CD14-positive monocyte (primary cell): Measurements from ENCODE around the gene CACNA1C. TPM values are rescaled to one million over a fixed set of nuclear protein-coding genes. Genes with fewer than 3 reads are reported as not detected.

Source experiments
- DNase-seq, 3 donors: peaks; one replicate each; pipeline ENCODE4 v3.0.0-alpha.2; 2011 to 2022
- H2AFZ ChIP-seq: 2 replicates; pipeline ENCODE4 v1.6.0; 2012; ENCODE audit warnings: mild to moderate bottlenecking, low read depth, low read length, inconsistent platforms; ENCODE audit not compliant: insufficient read depth, poor library complexity, severe bottlenecking
- H3K27ac ChIP-seq, 2 donors: 1 replicate in 1 of 2; 2 replicates in 1 of 2; pipeline ENCODE4 v1.5.1; 2012 to 2013; ENCODE audit warnings: low read length in 2 of 2, control low read depth in 1 of 2, inconsistent platforms in 1 of 2, low read depth in 1 of 2, mild to moderate bottlenecking in 1 of 2
- H3K27me3 ChIP-seq, 2 donors: one replicate each; pipeline versions ENCODE4 v1.6.0 to v1.6.1; 2011 to 2013; ENCODE audit warnings: low read length in 2 of 2; ENCODE audit not compliant: control insufficient read depth in 2 of 2, insufficient read depth in 2 of 2
- H3K36me3 ChIP-seq, 2 donors: replicated peaks in 1 of 2; 1 replicate in 1 of 2; 2 replicates in 1 of 2; pipeline versions ENCODE4 v1.5.1 to v1.6.1; 2012 to 2013; ENCODE audit warnings: low read length in 2 of 2, control low read depth in 1 of 2, inconsistent platforms in 1 of 2, mild to moderate bottlenecking in 1 of 2; ENCODE audit not compliant: insufficient read depth in 2 of 2, control insufficient read depth in 1 of 2
- H3K4me1 ChIP-seq, 2 donors: 1 replicate in 1 of 2; 2 replicates in 1 of 2; pipeline versions ENCODE4 v1.5.1 to v1.6.1; 2012 to 2013; ENCODE audit warnings: low read length in 2 of 2, control low read depth in 1 of 2, inconsistent platforms in 1 of 2, mild to moderate bottlenecking in 1 of 2, moderate library complexity in 1 of 2; ENCODE audit not compliant: insufficient read depth in 2 of 2, control insufficient read depth in 1 of 2
- H3K4me2 ChIP-seq: replicated peaks from 2 replicates; pipeline ENCODE3; 2012; ENCODE audit warnings: low read length, moderate library complexity, mild to moderate bottlenecking; ENCODE audit not compliant: poor library complexity, severe bottlenecking; ENCODE audit errors: extremely low read depth
- H3K4me3 ChIP-seq, 3 experiments: fragments of 200-600 bp in 1 of 3; sonication (generic) in 1 of 3; replicated peaks in 1 of 3; 1 replicate in 2 of 3; 2 replicates in 1 of 3; pipeline ENCODE4 v1.5.1; 2011 to 2013; ENCODE audit warnings: low read length in 3 of 3, mild to moderate bottlenecking in 3 of 3, control low read depth in 2 of 3, low read depth in 2 of 3, inconsistent platforms in 1 of 3, moderate library complexity in 1 of 3
- H3K79me2 ChIP-seq: 2 replicates; pipeline ENCODE4 v1.6.0; 2012; ENCODE audit warnings: mild to moderate bottlenecking, control low read depth, inconsistent platforms, low read length, moderate library complexity; ENCODE audit not compliant: insufficient read depth
- H3K9ac ChIP-seq: 2 replicates; pipeline ENCODE4 v1.6.0; 2017; ENCODE audit warnings: low read length, mild to moderate bottlenecking; ENCODE audit not compliant: insufficient read depth, poor library complexity, severe bottlenecking
- H3K9me3 ChIP-seq, 2 donors: replicated peaks in 1 of 2; 1 replicate in 1 of 2; 2 replicates in 1 of 2; pipeline versions ENCODE4 v1.5.1 to v1.6.1; 2012 to 2013; ENCODE audit warnings: low read length in 2 of 2, control low read depth in 1 of 2; ENCODE audit not compliant: control insufficient read depth in 1 of 2, insufficient read depth in 1 of 2
- H4K20me1 ChIP-seq: 2 replicates; pipeline ENCODE4 v1.6.0; 2012; ENCODE audit warnings: mild to moderate bottlenecking, low read length, control low read depth, moderate library complexity; ENCODE audit not compliant: insufficient read depth
- H3K27ac Mint-ChIP-seq, 7 donors: one replicate each; pipeline ENCODE4 v1.8.0; 2020; ENCODE audit warnings: mild to moderate bottlenecking in 7 of 7, mixed read lengths in 7 of 7, moderate library complexity in 6 of 7, inconsistent platforms in 2 of 7
- H3K27me3 Mint-ChIP-seq, 3 donors: one replicate each; pipeline ENCODE4 v1.8.0; 2021 to 2022; ENCODE audit warnings: low read depth in 3 of 3, mild to moderate bottlenecking in 3 of 3, mixed read lengths in 3 of 3, moderate library complexity in 3 of 3, inconsistent platforms in 1 of 3
- H3K36me3 Mint-ChIP-seq, 2 donors: one replicate each; pipeline ENCODE4 v1.8.0; 2020; ENCODE audit warnings: mixed read lengths in 2 of 2, inconsistent platforms in 1 of 2, mild to moderate bottlenecking in 1 of 2
- H3K4me1 Mint-ChIP-seq: one replicate; pipeline ENCODE4 v1.8.0; 2020; ENCODE audit warnings: mild to moderate bottlenecking, mixed read lengths
- H3K4me3 Mint-ChIP-seq, 2 donors: one replicate each; pipeline ENCODE4 v1.8.0; 2020; ENCODE audit warnings: mild to moderate bottlenecking in 2 of 2, mixed read lengths in 2 of 2, moderate library complexity in 1 of 2
- H3K9me3 Mint-ChIP-seq, 7 donors: one replicate each; pipeline ENCODE4 v1.8.0; 2020 to 2022; ENCODE audit warnings: mixed read lengths in 7 of 7, mild to moderate bottlenecking in 6 of 7, moderate library complexity in 6 of 7, inconsistent platforms in 2 of 7
- WGBS: methylation state at CpG from one replicate; pipeline ENCODE4 v1.1.5; 2013; ENCODE audit warnings: missing lambda C conversion rate; ENCODE audit not compliant: insufficient coverage; 5-methylcytosine and 5-hydroxymethylcytosine counted together
- intact Hi-C, 2 donors: fragments of 100-400 bp; cut with micrococcal nuclease; formaldehyde crosslinking; loops; one replicate each; pipeline versions ENCODE4 v1.15.0 to v1.15.1; 2023
- polyA plus RNA-seq, 3 donors: library from polyadenylated mRNA; depleted of rRNA in 1 of 3; unstranded in 2 of 3; stranded (reverse) in 1 of 3; fragments of 300-500 nt in 2 of 3; fragments of >200 nt in 1 of 3; fragmentation: Illumina TruSeq in 2 of 3; gene quantifications; 1 replicate in 2 of 3; 2 replicates in 1 of 3; pipeline ENCODE4 v1.2.3, GENCODE V29; 2012 to 2021
- TF ChIP-seq, protein P1 (sequence below): fragments of 200-600 bp; IDR thresholded peaks from one replicate; pipeline ENCODE4 v1.8.0; 2022; ENCODE audit warnings: antibody characterized with exemption, mild to moderate bottlenecking

Gene CACNA1C
- polyA plus RNA-seq, 3 donors, result not detected

DNA sequence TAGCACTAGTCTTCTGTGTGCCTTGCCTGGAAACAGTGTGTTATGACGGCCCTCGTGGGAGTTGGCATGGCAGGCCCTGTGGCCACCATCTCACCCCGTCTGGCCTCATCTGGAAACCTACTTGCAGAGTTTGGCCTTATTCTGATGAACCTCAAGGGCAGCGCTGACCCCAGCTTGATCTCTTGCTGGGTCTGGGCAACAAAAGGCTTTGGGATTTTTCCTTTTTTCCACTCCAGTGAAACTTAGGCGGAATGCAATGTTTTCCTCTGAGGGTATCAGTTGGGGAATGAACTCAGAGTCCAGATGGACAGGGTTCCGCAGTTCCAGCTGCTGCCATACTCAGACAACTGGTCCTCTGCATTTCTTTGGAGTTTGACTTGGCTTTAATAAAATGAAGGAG is 15.9 kb downstream of the CACNA1C start:
- H3K27me3 ChIP-seq, result peaks cover 0 to 2% of the 10 kb centered on the region in 2 donors
- no peak overlapping the region for H3K4me2 ChIP-seq
- 99% methylated on average over 6 of the region's 6 CpGs for WGBS
- H2AFZ ChIP-seq, result no peak overlapping the region
- Mint-ChIP-seq H3K4me3 (no peak overlapping the region), H3K27ac (no peak overlapping the region), H3K4me1 (peaks cover 10% of the 10 kb centered on the region), H3K36me3 (peaks cover 0 to 3% of the 10 kb centered on the region in 2 donors), H3K9me3 (peaks cover 14 to 33% (median 27%) of the 10 kb centered on the region in 7 donors), H3K27me3 (peaks cover 2 to 13% (median 5%) of the 10 kb centered on the region in 3 donors)
- peaks cover 8 to 9% of the 10 kb centered on the region in 2 donors for H3K4me1 ChIP-seq
- no peak overlapping the region for H3K9ac ChIP-seq
- intact Hi-C loops, result no loop called here
- DNase-seq, result no peak
- no peak overlapping the region for H3K27ac ChIP-seq
- no peaks in the 10 kb centered on the region for H3K79me2 ChIP-seq
- no peak overlapping the region for H3K4me3 ChIP-seq
- H3K36me3 ChIP-seq, result no peaks in the 10 kb centered on the region
- TF ChIP-seq, protein P1, sequence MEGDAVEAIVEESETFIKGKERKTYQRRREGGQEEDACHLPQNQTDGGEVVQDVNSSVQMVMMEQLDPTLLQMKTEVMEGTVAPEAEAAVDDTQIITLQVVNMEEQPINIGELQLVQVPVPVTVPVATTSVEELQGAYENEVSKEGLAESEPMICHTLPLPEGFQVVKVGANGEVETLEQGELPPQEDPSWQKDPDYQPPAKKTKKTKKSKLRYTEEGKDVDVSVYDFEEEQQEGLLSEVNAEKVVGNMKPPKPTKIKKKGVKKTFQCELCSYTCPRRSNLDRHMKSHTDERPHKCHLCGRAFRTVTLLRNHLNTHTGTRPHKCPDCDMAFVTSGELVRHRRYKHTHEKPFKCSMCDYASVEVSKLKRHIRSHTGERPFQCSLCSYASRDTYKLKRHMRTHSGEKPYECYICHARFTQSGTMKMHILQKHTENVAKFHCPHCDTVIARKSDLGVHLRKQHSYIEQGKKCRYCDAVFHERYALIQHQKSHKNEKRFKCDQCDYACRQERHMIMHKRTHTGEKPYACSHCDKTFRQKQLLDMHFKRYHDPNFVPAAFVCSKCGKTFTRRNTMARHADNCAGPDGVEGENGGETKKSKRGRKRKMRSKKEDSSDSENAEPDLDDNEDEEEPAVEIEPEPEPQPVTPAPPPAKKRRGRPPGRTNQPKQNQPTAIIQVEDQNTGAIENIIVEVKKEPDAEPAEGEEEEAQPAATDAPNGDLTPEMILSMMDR, result no peak
- no peaks in the 10 kb centered on the region for H4K20me1 ChIP-seq
- H3K9me3 ChIP-seq, result peaks cover 24 to 28% of the 10 kb centered on the region in 2 donors

DNA sequence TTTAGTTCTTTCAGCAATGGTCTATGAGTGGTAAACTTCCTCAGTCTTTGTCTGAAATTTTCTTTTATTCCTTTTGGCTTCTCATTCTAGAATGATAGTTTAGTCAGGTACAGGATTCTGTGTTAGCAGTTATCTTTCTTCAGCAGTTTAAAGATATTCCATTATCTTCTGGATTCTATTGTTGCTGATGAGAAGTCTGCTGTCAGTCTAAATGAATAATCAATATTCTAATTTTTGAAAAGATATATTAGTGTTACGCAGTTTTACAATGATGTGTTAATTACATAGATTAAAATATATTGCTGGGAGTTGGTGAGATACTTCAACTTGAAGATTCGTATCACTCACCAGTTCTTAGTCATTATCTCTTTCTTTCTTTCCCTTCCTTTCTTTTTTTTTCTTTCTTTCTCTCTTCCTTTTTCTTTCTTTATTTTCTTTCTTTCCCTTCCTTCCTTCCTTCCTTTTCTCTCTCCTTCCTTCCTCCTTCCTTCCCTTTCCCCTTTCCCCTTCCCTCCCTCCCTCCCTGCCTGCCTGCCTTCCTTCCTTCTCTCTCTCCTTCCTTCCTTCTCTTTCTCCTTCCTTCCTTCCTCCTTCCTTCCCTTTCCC is 17.8 kb downstream of the CACNA1C start:
- H3K9me3 ChIP-seq, result peaks cover 24 to 28% of the 10 kb centered on the region in 2 donors
- no peak overlapping the region for H3K27ac Mint-ChIP-seq
- no peak overlapping the region for H3K27ac ChIP-seq
- H2AFZ ChIP-seq, result no peak overlapping the region
- no peaks in the 10 kb centered on the region for H3K36me3 ChIP-seq
- no peak overlapping the region for H3K4me3 ChIP-seq
- TF ChIP-seq, protein P1, result no peak
- H4K20me1 ChIP-seq, result no peaks in the 10 kb centered on the region
- H3K4me3 Mint-ChIP-seq, result no peak overlapping the region
- no peak overlapping the region for H3K4me2 ChIP-seq
- no peak for DNase-seq
- H3K4me1 Mint-ChIP-seq, result no peaks in the 10 kb centered on the region
- peaks cover 0 to 3% of the 10 kb centered on the region in 2 donors for H3K36me3 Mint-ChIP-seq
- H3K9ac ChIP-seq, result no peak overlapping the region
- intact Hi-C loops, result no loop called here
- H3K79me2 ChIP-seq, result no peaks in the 10 kb centered on the region
- H3K4me1 ChIP-seq, result no peaks in the 10 kb centered on the region
- H3K27me3 ChIP-seq, result peaks cover 0 to 2% of the 10 kb centered on the region in 2 donors
- no CpG with 5 or more reads among the region's 2 CpGs for WGBS
- peaks cover 2 to 12% (median 4%) of the 10 kb centered on the region in 3 donors for H3K27me3 Mint-ChIP-seq
- peaks cover 14 to 33% (median 27%) of the 10 kb centered on the region in 7 donors for H3K9me3 Mint-ChIP-seq
